ENCODE measurements around the gene PDE6A.

Gene PDE6A

GRCh38 chr5:149833116-149833827 is 111.3 kb downstream of the PDE6A start:
- no peak for DNase-seq

GRCh38 chr5:149832636-149833035 is 112.0 kb downstream of the PDE6A start:
- no peak for DNase-seq

GRCh38 chr5:149831492-149831891 is 113.1 kb downstream of the PDE6A start:
- DNase-seq = no peak

GRCh38 chr5:149830579-149830978 is 114.0 kb downstream of the PDE6A start:
- DNase-seq = no peak

- no peak for DNase-seq
These were observed 114.6 kb downstream of the PDE6A start for GRCh38 chr5:149829954-149830353.

GRCh38 chr5:149828161-149829011 is 116.2 kb downstream of the PDE6A start:
- peak; percentile 86 for DNase-seq

GRCh38 chr5:149827546-149827945 is 117.0 kb downstream of the PDE6A start:
- no peak for DNase-seq

- DNase-seq = no peak
These were observed 117.5 kb downstream of the PDE6A start for GRCh38 chr5:149827086-149827485.

- no peak for DNase-seq
These were observed 118.0 kb downstream of the PDE6A start for GRCh38 chr5:149826574-149826973.

GRCh38 chr5:149824846-149825245 is 119.7 kb downstream of the PDE6A start:
- DNase-seq = no peak

GRCh38 chr5:149824120-149824519 is 120.5 kb downstream of the PDE6A start:
- DNase-seq = no peak

- DNase-seq = no peak
These were observed 121.2 kb downstream of the PDE6A start for GRCh38 chr5:149823375-149823774.

- no peak for DNase-seq
These were observed 122.3 kb downstream of the PDE6A start for GRCh38 chr5:149822301-149822700.

- no peak for DNase-seq
These were observed 123.8 kb downstream of the PDE6A start for GRCh38 chr5:149820536-149821510.

GRCh38 chr5:149820012-149820411 is 124.6 kb downstream of the PDE6A start:
- no peak for DNase-seq

GRCh38 chr5:149818116-149818515 is 126.5 kb downstream of the PDE6A start:
- no peak for DNase-seq

GRCh38 chr5:149817539-149818060 is 127.0 kb downstream of the PDE6A start:
- no peak for DNase-seq

- DNase-seq = no peak
These were observed 127.9 kb downstream of the PDE6A start for GRCh38 chr5:149816661-149817060.

- DNase-seq = no peak
These were observed 133.1 kb downstream of the PDE6A start for GRCh38 chr5:149811453-149811852.

GRCh38 chr5:149810856-149811255 is 133.7 kb downstream of the PDE6A start:
- no peak for DNase-seq

- no peak for DNase-seq
These were observed 134.5 kb downstream of the PDE6A start for GRCh38 chr5:149809931-149810691.
